Sciatic nerve (tissue), 2 donors: ENCODE measurements around the gene RNF214. TPM values are rescaled to one million over a fixed set of nuclear protein-coding genes. Genes with fewer than 3 reads are reported as not detected.

Experiments
- ATAC-seq: fragments of 200-7000 bp; cut with Tn5 transposase; one replicate; pipeline ENCODE4 v1.9.1; 2020; ENCODE audit warnings: mild to moderate bottlenecking, moderate library complexity
- DNase-seq: peaks from one replicate; pipeline ENCODE4 v3.0.0-alpha.2; 2020; ENCODE audit warnings: low spot score
- intact Hi-C: fragments of 100-400 bp; cut with DNase I; formaldehyde crosslinking; loops from one replicate; pipeline ENCODE4 v1.14.2; 2022
- total RNA-seq: library from RNA; stranded (reverse); fragmentation: NEBNext Ultra II Directional; extraction: Animal tissue kit (Norgen Biotek cat#: 25700); gene quantifications from one replicate; pipeline ENCODE4 v1.2.1, GENCODE V29; 2021
- donor health status: DM: no; HTN: no; CAD: no.
- donor health status: DM: no; HTN: no; CAD: no.

Gene RNF214
- total RNA-seq, 1 donor from 2014 or later = 36.8 TPM

DNA sequence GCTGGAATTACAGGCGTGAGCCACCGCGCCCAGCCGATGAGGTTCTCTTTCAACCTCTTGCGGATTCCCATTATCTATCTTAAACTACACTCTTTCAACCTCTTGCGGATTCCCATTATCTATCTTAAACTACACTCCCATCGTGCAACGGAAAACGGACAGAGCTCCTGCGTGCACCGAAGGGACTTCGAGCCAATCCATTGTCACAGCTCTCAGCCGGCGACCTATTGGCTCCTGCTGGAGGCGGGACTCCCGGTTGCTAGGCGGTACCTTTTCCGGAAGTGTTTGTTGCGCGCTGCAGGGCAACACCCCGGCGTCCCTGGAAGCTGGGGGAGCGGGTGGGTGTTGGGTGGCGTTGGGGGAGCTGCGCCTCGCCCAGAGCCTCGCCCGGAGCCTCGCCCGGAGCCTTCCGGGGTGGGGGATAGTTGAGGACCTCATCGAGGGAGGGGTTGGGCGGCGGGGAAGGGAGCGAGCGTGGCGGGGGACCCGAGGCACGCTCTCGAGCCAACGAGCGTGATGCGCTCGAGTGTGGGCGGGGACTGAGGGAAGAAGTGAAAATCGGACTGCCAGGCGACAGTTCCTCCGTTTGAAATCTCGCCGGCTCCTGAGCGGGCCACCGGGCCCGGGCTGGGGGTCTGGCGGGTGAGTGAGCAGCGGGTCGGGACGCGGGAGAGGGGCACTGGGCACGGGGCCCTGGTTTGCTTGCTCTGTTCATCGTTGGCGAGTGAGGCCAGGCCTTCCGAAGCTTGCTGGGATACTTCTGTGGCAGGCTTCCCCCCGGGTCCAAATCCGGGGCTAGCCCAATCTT, 95.3 kb downstream of the RNF214 start, which contains the start of gene CEP164:
Gene CEP164 (plus strand): TSS at position 288 of the 808 bp plus-strand sequence. CDS start 10,733 bp downstream, outside the sequence.
- DNase-seq (peak; percentile 97), ATAC-seq (peak; percentile 98)
- intact Hi-C loops = no loop called here

DNA sequence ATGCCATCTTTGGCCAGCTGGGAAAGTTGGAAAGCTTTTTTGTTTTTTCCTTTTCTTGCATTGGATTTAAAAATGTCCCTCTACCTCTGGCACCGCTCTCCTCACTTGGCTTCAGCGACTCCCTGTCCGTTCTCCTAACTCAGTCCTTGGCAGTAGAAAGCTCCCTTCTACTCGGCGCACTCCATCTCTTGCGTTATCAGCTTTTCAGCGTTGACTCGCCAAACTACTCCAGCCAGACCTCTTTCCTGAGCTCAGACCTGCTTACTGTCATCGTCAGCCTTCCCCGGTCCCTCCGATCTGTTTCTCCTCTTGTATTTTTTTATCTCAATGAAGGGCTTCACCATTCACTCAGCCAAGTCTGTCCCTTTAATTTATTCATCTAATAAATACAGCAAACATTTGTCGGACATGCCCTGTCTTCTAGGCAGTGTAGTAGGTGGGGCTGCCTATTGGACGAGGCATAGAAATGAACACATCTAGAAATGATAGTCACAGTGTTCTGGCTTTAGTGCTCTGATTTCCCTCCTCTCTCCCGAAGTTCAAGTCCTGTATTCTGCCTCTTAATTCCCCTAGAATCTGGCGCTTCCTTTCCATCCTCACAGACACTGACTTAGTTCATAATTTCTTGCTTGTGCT, 96.0 kb downstream of the RNF214 start:
- ATAC-seq = peak; percentile 46
- DNase-seq = no peak
- intact Hi-C loops = no loop called here

DNA sequence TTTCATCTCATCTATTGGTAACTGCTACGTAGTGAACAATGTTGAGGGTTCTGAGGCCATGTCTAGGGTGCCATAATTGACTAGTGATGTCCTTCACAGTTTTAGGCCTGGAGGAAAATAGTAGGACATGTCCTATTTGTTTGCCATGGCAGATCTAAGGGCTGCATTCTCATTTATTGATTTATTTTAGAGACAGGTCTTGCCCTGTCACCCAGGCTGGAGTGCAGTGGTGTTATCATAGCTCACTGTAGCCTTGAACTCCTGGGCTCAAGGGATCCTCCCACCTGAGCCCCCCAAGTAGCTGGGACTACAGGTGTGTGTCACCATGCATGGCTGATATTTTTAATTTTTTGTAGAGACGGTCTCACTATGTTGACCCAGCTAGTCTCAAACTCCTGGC, 100.4 kb downstream of the RNF214 start:
- ATAC-seq (no peak), DNase-seq (no peak)
- intact Hi-C loops = no loop called here

DNA sequence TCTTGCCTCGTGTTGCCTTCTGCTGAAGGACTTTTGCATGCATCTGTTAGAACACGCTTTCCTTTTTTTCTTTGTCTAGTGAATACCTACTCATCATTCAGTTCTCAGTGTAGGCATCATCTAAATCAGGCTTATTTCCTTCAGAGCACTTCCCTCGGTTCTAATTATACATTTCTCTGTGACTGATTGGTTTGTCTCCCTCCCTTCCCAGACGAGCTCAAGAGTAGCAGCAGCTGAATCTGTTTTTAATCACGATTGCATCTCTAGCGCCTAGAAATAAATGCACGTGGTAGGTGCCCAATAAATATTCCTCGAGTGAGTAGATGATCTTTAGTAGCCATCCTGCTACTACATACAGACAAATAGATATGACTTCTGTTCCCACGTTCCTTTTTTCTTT, 101.4 kb downstream of the RNF214 start:
- no peak for DNase-seq
- intact Hi-C loops = no loop called here

DNA sequence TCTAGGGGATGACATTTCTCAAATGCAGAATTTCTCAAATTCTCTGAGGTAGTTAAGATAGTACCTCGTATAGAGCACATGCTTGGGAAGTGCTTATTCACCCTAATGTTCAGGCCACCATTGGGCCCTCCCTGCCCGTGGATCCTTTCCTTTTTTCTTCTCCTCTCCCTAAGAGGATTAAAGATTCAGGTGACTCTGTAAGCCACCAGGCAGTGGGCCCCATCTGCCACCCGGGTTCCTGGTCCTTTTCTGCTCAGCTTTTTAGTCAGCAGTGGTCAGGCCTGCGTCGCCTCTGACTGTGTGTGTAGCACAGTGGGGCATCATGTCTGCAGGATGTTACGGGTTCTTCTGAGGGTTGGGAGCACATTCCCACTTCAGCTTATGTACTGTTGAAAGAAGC, 102.4 kb downstream of the RNF214 start:
- intact Hi-C loops = no loop called here
- DNase-seq = no peak
- ATAC-seq = no peak

More for the DNA sequence above, 101.4 kb downstream of the RNF214 start:
- no peak for ATAC-seq

- no peak for DNase-seq
- ATAC-seq = no peak
- intact Hi-C loops = no loop called here
Measured at GRCh38 chr11:117335399-117335798, 102.9 kb downstream of the RNF214 start.

Other genes with a start within 250 kb of the RNF214 start
- gene SIK3, start 134.2 kb upstream of the RNF214 start, total RNA-seq = 68.9 TPM
- 104 TPM for gene PAFAH1B2, start 88.4 kb upstream of the RNF214 start, total RNA-seq
- 94.4 TPM for gene SIDT2, start 53.9 kb upstream of the RNF214 start, total RNA-seq
- 1,988 TPM for gene TAGLN, start 33.3 kb upstream of the RNF214 start, total RNA-seq
- 68.7 TPM for gene PCSK7, start 598 bp upstream of the RNF214 start, total RNA-seq
- 13.2 TPM for gene BACE1-AS, start 58.7 kb downstream of the RNF214 start, total RNA-seq
- 30.8 TPM for gene BACE1, start 83.6 kb downstream of the RNF214 start, total RNA-seq
- gene CEP164, start 95.2 kb downstream of the RNF214 start, total RNA-seq = 46.4 TPM